ENCODE measurements around the gene VIT.

VIT gene

DNA sequence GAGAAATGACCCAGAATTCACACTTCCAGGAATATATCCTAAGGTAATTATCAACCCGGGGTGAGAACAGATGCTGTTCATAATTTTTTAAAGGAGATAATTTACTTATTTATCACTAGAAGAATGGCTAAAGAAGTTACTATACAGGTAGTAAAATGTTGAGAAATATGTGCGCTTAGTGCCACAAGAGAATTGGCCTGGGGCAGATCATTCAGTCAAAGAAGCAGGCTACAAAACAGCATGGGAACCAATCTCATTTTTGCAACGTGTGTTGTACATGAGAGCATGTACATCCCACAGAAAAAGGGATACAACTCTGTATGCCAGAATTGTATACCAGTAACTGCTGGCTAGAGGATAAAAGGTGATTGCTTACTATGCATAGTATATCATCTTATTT is 75.2 kb downstream of the VIT start:
- DNase-seq, result no peak

GRCh38 chr2:36773947-36774346 is 77.4 kb downstream of the VIT start:
- no peak for DNase-seq

DNA sequence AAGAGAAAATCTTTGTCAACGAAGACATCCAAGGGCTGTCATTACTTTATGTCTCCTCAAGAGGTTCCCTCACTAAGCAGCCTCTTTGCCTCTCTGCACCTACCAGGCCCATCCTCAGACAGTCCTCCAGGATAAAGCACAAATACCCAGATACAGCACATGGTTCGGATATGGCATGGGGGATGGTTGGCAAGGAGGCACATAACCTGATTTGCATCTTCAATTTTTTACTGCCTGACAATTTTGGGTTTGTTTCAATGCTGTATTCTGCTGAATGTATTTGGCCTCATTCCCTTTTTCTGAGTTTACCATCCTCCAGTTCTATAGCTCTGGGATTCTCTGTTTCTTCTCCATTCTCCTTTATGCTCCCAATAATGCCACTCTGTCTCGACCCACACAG is 78.8 kb downstream of the VIT start:
- DNase-seq, result no peak

GRCh38 chr2:36775806-36776205 is 79.3 kb downstream of the VIT start:
- no peak for DNase-seq

- DNase-seq, result no peak
Observed at GRCh38 chr2:36777272-36777671, 80.8 kb downstream of the VIT start.

DNA sequence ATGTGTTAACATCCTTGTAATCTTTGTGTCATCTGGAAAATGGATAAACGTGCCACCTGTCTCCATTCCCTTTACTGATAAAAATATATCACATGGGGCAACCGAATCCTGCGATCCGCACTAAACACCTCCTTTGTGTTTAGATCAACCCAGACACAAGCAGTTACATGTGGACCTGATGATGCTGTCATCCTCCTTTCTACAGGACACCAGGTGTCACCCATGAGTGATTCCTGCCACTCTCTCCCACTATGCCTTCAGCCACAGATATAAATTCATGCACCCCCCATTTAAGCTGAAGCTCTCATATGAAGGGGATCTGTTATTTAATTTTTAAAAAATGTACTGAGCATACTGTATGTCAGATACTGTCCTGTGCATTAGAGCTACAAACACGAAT is 81.3 kb downstream of the VIT start:
- DNase-seq, result no peak

- no peak for DNase-seq
Observed at GRCh38 chr2:36779462-36779861, 83.0 kb downstream of the VIT start.

- DNase-seq, result no peak
Observed at GRCh38 chr2:36780231-36780839, 83.8 kb downstream of the VIT start.

- DNase-seq, result no peak
Observed at GRCh38 chr2:36781907-36782720, 85.6 kb downstream of the VIT start.

DNA sequence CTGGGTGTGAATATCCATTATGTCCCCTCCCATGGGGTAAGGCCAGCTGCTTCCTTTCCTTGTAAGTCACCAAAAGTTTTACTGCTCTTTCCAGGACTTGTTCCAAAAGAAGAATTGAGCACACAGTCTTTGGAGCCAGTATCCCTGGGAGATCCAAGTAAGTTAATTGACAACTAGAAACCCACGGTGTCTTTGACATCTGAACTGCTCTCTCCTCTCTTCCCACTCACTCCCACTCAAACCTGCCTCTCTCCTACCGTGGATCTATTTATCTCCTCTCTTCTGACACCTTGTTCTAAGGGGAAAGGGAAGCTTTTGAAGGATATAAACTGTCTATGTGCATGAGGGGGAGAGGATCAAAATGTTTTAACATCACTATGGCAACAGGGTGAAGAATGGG is 86.7 kb downstream of the VIT start:
- DNase-seq, result no peak

GRCh38 chr2:36785179-36785795 is 88.8 kb downstream of the VIT start:
- peak; percentile 38 for DNase-seq

DNA sequence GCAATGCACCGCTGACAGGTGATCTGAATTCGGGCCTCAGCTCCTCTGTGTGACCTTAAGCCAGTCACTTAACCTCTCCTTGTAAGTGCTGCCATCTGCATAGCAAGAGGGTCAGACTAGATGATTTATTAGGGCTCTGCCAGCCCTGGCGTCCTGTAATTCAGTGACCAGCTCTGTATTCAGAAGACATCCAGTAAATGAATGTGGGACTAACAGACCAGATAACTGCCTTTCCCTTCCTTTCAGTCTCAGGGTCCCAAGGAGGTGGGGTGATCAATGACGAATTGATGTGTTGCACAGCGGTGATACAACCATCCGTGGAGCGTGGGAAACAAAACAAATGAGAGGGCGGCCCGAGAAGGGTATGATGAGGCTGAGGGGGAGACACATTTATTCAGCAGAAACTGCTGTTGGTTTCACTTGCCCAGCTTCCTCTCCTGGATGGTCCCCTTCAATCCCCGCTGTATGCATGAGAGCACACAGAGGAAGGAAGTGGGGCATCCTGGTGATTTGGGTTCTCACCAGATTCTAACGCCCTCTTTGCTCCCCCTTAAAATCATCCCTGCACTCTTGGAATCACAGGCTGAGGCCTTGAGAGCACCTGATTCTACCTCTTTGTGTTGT is 92.8 kb downstream of the VIT start:
- no peak for DNase-seq

GRCh38 chr2:36792951-36793350 is 96.4 kb downstream of the VIT start:
- no peak for DNase-seq

- DNase-seq, result no peak
Observed at GRCh38 chr2:36797324-36798070, 101.0 kb downstream of the VIT start.

GRCh38 chr2:36798724-36799123 is 102.2 kb downstream of the VIT start:
- DNase-seq, result no peak

GRCh38 chr2:36800381-36800780 is 103.9 kb downstream of the VIT start:
- no peak for DNase-seq

GRCh38 chr2:36801088-36801487 is 104.6 kb downstream of the VIT start:
- DNase-seq, result no peak

DNA sequence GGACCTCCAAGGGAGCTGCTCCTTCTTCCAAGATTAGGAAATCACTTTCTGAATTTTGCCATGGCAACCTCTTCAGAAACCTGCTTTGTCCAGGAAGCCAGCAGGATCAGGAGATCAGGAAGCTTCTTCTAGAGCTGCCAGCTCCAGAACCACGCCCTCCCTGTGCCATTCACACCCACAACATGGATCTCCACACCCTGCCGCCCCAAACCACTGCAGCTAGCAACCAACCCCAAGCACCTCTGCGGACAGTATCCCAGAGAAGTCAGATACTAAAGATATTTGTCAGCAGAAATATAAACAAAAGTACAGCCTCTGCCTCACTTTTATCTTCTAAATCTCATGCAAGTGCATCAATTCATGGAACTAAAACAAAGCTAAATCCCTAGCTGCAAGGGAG is 106.4 kb downstream of the VIT start:
- DNase-seq, result no peak

DNA sequence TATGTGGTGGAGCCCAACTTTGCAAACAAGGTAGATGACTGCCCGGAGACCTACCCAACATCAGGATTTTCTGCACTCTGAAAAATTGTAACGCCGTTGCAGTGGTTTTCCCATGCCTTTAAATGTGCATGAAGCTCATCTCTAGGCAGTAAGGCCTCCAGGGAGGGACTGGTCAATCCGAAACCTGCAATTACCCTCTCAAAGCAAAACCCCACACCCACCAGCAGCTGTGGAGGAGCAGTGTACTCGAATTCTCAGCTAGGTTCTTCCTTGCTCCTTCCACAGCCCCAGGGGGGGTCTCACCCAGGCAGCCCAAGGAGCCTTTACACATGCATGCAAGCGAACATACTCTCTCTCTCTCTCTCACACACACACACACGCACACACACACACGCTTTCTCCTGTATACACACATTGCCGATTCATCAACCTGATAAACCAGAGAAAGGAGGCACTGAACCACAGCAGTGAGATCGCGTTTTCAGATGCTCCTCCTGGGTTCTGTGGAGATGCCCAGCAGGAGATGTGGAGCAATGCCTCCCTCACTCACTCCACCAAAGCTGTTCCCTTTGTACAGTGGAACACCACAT is 109.2 kb downstream of the VIT start:
- DNase-seq, result no peak

DNA sequence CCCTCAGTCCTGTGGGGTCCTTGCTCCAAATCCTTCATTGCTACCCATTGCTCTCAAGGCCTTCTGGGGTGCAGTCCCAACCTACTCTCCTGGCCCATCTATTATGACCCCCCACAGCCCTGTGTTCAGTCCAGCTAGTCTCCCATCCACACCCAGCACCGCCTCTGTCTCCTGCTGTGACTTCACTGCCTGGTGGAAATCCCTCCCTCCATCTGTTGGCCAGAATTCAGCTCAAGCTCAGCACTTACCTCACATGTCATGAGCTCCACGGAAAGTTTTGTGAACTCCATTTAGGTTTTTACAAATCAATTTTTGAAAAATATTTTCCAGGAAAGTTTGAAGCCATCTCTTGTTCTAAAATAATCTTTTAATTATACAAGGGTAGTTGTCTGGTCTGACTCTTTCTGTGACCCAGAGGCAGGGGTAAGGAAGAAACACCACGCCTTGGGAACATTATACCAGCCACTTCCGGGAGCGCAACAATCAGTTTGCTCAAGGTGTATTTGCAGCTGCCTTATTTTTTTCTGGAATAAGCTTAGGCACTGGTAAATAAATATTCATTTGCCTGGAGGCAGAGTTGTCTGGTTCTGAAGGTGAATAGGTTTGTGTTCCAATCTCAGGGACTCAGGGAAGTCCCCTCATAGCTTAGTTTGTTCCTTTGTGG is 110.8 kb downstream of the VIT start:
- no peak for DNase-seq

DNA sequence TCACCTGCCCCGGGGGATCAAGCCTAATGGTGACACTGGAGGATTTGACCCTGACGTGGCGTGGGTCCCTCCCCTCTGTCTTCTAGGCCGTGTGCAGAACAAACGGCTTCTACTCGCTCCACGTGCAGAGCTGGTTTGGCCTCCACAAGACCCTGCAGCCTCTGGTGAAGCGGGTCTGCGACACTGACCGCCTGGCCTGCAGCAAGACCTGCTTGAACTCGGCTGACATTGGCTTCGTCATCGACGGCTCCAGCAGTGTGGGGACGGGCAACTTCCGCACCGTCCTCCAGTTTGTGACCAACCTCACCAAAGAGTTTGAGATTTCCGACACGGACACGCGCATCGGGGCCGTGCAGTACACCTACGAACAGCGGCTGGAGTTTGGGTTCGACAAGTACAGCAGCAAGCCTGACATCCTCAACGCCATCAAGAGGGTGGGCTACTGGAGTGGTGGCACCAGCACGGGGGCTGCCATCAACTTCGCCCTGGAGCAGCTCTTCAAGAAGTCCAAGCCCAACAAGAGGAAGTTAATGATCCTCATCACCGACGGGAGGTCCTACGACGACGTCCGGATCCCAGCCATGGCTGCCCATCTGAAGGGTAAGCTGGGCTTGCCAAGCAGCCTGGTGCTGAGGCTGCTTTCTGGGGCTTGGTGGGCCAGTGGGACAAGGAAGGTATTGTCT is 112.0 kb downstream of the VIT start:
- no peak for DNase-seq

Measured in effector CD4-positive, alpha-beta T cell (primary cell).